GM12864 (cell line): ENCODE results near the gene HDAC4.

ENCODE experiments used
- DNase-seq: peaks from one replicate; pipeline ENCODE4 v3.0.0-alpha.2; 2011; ENCODE audit warnings: low read depth
- H3K4me3 ChIP-seq: 2 replicates; pipeline ENCODE4 v1.5.1; 2011; ENCODE audit warnings: mild to moderate bottlenecking, low read depth, low read length, control low read depth
- TF ChIP-seq, protein P1 (sequence below): IDR thresholded peaks from 2 replicates; pipeline ENCODE4 v1.5.1; 2011; ENCODE audit warnings: low read depth, mild to moderate bottlenecking, moderate library complexity, low read length, control low read depth, inconsistent platforms; ENCODE audit errors: missing control alignments

The HDAC4 gene

GRCh38 chr2:239068411-239068810 is 332.4 kb downstream of the HDAC4 start:
- DNase-seq, result no peak
- TF ChIP-seq, protein P1, sequence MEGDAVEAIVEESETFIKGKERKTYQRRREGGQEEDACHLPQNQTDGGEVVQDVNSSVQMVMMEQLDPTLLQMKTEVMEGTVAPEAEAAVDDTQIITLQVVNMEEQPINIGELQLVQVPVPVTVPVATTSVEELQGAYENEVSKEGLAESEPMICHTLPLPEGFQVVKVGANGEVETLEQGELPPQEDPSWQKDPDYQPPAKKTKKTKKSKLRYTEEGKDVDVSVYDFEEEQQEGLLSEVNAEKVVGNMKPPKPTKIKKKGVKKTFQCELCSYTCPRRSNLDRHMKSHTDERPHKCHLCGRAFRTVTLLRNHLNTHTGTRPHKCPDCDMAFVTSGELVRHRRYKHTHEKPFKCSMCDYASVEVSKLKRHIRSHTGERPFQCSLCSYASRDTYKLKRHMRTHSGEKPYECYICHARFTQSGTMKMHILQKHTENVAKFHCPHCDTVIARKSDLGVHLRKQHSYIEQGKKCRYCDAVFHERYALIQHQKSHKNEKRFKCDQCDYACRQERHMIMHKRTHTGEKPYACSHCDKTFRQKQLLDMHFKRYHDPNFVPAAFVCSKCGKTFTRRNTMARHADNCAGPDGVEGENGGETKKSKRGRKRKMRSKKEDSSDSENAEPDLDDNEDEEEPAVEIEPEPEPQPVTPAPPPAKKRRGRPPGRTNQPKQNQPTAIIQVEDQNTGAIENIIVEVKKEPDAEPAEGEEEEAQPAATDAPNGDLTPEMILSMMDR, result no peak
- no peak overlapping the region for H3K4me3 ChIP-seq

DNA sequence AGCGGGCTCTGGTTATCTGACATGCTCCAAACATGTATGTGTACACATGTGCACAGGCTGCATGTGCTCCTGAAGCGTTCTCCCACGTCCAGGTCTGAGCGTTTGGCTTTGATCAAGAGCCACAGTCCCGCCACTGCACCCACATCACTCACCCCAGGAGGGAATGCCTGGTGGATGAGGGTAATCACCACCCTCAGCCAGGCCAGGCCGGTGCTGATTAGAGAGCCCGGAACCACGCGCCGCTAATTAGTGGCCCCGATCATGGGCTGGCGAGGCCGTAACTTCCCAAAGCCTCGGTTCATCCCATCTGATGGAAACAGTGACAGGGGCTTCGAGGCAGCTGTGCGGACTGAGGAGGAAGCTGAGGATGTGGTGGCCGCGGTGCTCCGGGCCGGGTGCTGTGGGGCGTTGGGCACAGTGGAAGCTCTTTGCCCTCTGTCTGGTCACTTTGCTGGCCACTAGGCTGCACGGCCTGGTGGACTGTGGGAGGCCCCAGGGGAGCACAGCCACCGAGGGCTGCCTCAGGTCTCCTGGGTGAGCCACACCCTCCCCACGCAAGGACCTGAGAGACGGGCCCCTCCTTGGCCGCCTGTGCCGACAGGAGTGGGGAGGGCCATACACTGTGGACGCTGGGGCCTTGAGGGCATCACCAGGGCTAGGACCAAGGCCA is 333.5 kb downstream of the HDAC4 start:
- no peak overlapping the region for H3K4me3 ChIP-seq
- no peak for DNase-seq
- TF ChIP-seq, protein P1, result no peak

DNA sequence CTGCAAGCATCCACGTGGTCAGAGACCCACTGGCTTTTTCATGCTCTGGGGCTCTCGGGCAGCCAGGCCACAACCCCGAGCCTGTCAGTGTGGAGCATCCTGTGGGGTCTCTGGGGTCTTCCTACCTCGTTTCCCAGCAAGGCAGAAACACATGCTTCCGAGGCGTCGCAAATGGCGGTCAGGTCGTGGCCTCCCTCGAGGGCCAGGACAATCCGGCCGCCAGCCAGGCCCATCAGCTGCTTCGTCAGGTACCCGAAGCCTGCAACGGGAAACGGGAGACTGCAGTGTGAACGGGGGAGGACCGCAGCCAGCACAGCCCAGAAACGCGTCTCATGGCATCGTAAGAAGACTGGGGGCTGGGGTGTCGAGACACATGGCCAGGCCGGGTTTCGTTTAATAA is 334.2 kb downstream of the HDAC4 start:
- TF ChIP-seq, protein P1, result no peak
- no peak for DNase-seq
- H3K4me3 ChIP-seq, result no peak overlapping the region

- TF ChIP-seq, protein P1, result no peak
- no peak for DNase-seq
- no peak overlapping the region for H3K4me3 ChIP-seq
These were observed 334.9 kb downstream of the HDAC4 start for GRCh38 chr2:239065962-239066361.

GRCh38 chr2:239065537-239065936 is 335.3 kb downstream of the HDAC4 start:
- no peak for DNase-seq
- TF ChIP-seq, protein P1, result no peak
- H3K4me3 ChIP-seq, result no peak overlapping the region

DNA sequence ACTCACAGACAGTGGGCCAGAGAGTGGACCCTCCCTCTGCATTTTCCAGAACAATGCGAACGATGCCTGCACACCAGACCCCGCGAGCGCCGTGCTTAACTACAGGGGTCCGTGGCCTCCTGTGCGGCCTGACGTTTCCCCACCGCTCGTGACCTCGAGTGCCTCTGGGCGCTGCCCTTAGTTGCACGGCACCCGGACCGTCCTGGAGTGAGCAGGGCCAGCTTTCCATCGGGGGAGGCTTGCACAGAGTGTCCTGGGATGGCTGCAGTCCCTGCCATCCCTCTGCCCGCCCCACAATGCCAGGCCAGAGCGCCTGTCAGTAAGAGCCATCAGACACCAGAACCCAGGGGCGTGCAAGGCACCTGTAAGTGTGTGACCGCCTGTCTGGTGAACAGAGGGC is 335.9 kb downstream of the HDAC4 start:
- H3K4me3 ChIP-seq, result no peak overlapping the region
- DNase-seq, result no peak
- TF ChIP-seq, protein P1, result no peak

- TF ChIP-seq, protein P1, result no peak
- no peak for DNase-seq
These were observed 336.6 kb downstream of the HDAC4 start for GRCh38 chr2:239064253-239064652.

More at GRCh38 chr2:239064253-239064652, 336.6 kb downstream of the HDAC4 start:
- no peak overlapping the region for H3K4me3 ChIP-seq
